Measurements from ENCODE around the gene TAX1BP1. TPM values are rescaled to one million over a fixed set of nuclear protein-coding genes. Genes with fewer than 3 reads are reported as not detected.
A peak's percentile ranks its signal among the peaks of the same experiment; 100 is the strongest.

Gene TAX1BP1
- total RNA-seq, 1 experiment from 2014 or later = 58.5 TPM

DNA sequence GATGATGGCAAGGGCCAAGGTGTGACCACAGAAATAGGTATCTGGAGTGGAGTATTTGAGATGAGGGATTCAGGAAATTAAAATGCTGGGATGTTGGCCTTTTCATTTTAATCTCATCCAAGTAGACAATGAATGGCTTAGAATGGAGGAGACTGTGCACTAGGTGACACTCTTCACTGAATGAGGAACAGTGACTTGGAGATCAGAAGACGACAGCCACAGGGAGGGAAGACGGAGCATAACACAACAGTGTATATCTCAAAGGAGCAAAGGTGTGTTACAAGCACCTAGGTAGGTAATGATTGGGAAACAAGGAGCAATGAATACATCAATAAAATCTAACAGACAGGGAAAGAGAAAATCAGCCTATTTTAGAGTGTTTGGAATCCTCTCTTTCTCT lies 4.1 kb upstream of the TAX1BP1 start:
- TF ChIP-seq, protein P1, sequence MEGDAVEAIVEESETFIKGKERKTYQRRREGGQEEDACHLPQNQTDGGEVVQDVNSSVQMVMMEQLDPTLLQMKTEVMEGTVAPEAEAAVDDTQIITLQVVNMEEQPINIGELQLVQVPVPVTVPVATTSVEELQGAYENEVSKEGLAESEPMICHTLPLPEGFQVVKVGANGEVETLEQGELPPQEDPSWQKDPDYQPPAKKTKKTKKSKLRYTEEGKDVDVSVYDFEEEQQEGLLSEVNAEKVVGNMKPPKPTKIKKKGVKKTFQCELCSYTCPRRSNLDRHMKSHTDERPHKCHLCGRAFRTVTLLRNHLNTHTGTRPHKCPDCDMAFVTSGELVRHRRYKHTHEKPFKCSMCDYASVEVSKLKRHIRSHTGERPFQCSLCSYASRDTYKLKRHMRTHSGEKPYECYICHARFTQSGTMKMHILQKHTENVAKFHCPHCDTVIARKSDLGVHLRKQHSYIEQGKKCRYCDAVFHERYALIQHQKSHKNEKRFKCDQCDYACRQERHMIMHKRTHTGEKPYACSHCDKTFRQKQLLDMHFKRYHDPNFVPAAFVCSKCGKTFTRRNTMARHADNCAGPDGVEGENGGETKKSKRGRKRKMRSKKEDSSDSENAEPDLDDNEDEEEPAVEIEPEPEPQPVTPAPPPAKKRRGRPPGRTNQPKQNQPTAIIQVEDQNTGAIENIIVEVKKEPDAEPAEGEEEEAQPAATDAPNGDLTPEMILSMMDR (conservative IDR thresholded peaks at IDR 0.05; ENCODE audit: low read depth, low read length) = no peak
- TF ChIP-seq EZH2phosphoT487 (IDR thresholded peaks at IDR 0.05; ENCODE audit: borderline replicate concordance, low read length) = no peak
- no peak for DNase-seq
- no peaks in the 10 kb centered on the region for H4K20me1 ChIP-seq (ENCODE audit: low read length)
- no peak overlapping the region for H3K9ac ChIP-seq (ENCODE audit: low read length)
- H3K4me3 ChIP-seq (ENCODE audit: low read length) = no peak overlapping the region
- no TSS peak for BruUV-seq (replicated peaks)
- no peaks in the 10 kb centered on the region for H3K9me3 ChIP-seq (ENCODE audit: low read length)
- no peak for ATAC-seq
- intact Hi-C loops (cut with micrococcal nuclease) = loop anchor here (5.0 kb wide), 1 partner anchor 49 kb away; no protein-coding TSS in a partner anchor
- ChIA-PET CTCF (no interaction called here), POLR2A (ENCODE audit: unreplicated experiment) (interaction anchor here (1.0 kb wide), 1 partner anchor 471 kb away, joined by 9 read pairs; no protein-coding TSS in a partner anchor)
- H2AFZ ChIP-seq (ENCODE audit: low read length) = no peak overlapping the region
- peaks cover 30% of the 10 kb centered on the region for H3K4me1 ChIP-seq (ENCODE audit: insufficient read depth, low read length)
- no peaks in the 10 kb centered on the region for H3K27me3 ChIP-seq (ENCODE audit: low read length)
- H3K9me2 ChIP-seq (replicated peaks; ENCODE audit: low read length) = no peaks in the 10 kb centered on the region
- peaks cover 6% of the 10 kb centered on the region for H3F3A ChIP-seq (ENCODE audit: low read length, unreplicated experiment)
- H3K4me2 ChIP-seq (ENCODE audit: low read length) = peak overlapping the region; percentile 60; the same call in 1 of the 2 replicates
- no peaks in the 10 kb centered on the region for H3K36me3 ChIP-seq (ENCODE audit: low read depth, low read length)
- H3K27ac ChIP-seq (ENCODE audit: low read length) = no peak overlapping the region
- peaks cover 6% of the 10 kb centered on the region for H3K79me2 ChIP-seq (ENCODE audit: low read length)

DNA sequence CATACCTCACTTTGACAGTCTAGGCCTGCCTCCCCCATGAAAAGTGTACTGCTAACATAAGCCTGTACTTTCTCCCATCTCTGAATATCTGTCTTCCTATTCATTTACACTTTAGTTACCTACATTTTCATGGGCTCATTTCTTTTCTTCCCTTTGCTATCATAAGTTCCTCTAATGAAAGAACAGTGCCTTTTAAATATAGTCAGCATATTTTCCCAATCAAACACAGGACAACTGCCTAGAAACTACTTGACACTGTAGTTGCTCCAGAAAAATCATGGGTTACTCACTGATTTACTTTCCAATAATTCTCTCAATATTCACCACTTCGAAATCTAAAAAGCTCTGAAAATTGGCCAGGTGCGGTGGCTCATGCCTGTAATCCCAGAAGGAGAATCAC lies 2.8 kb upstream of the TAX1BP1 start:
- H3K4me3 ChIP-seq (ENCODE audit: low read length) = no peak overlapping the region
- H3F3A ChIP-seq (ENCODE audit: low read length, unreplicated experiment) = peaks cover 6% of the 10 kb centered on the region
- POLR2A ChIA-PET (ENCODE audit: unreplicated experiment) = interaction anchor here (0.6 kb wide), 1 partner anchor 434 kb away, joined by 3 read pairs; no protein-coding TSS in a partner anchor
- no peaks in the 10 kb centered on the region for H3K9me3 ChIP-seq (ENCODE audit: low read length)
- no peak for ATAC-seq
- no peak overlapping the region for H3K9ac ChIP-seq (ENCODE audit: low read length)
- no peak for DNase-seq
- H2AFZ ChIP-seq (ENCODE audit: low read length) = no peak overlapping the region
- no peaks in the 10 kb centered on the region for H3K9me2 ChIP-seq (replicated peaks; ENCODE audit: low read length)
- BruUV-seq (replicated peaks) = no TSS peak
- H3K27me3 ChIP-seq (ENCODE audit: low read length) = no peaks in the 10 kb centered on the region
- peaks cover 5% of the 10 kb centered on the region; the same call in 1 of the 2 replicates for H4K20me1 ChIP-seq (ENCODE audit: low read length)
- intact Hi-C loops (cut with micrococcal nuclease) = loop anchor here (5.0 kb wide), 1 partner anchor 50 kb away; no protein-coding TSS in a partner anchor
- H3K79me2 ChIP-seq (ENCODE audit: low read length) = peaks cover 19% of the 10 kb centered on the region
- CTCF ChIA-PET = no interaction called here
- peak overlapping the region; percentile 89; the same call in 1 of the 2 replicates for H3K4me2 ChIP-seq (ENCODE audit: low read length)
- no peak for TF ChIP-seq EZH2phosphoT487 (IDR thresholded peaks at IDR 0.05; ENCODE audit: borderline replicate concordance, low read length)
- TF ChIP-seq, protein P1 (conservative IDR thresholded peaks at IDR 0.05; ENCODE audit: low read depth, low read length) = no peak
- TF ChIP-seq EZH2 (IDR thresholded peaks at IDR 0.05; ENCODE audit: low read length, unreplicated experiment) = no peak
- H3K36me3 ChIP-seq (ENCODE audit: low read depth, low read length) = no peaks in the 10 kb centered on the region
- H3K4me1 ChIP-seq (ENCODE audit: insufficient read depth, low read length) = peaks cover 30% of the 10 kb centered on the region
- no peak overlapping the region for H3K27ac ChIP-seq (ENCODE audit: low read length)

DNA sequence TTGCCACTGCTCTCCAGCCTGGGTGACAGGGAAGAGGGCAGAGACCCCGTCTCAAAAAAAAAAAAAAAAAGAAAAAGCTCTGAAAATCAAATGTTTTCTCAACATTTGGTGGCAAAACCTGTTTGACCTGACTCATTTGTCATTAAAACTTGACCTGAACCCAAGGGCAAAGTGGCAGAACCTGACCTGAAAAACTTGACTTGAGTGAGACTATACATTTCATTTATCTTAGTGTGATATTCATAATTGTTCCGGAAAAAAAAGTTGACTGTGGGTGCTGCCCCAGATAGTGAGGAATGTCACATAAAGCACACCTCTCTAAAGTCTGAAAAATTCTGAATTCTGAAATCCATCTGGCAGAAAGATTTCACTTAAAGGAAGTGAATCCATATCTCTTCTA lies 2.3 kb upstream of the TAX1BP1 start:
- Histone ChIP-seq H3K9me2 (replicated peaks; ENCODE audit: low read length) (no peaks in the 10 kb centered on the region), H4K20me1 (ENCODE audit: low read length) (peaks cover 5% of the 10 kb centered on the region; the same call in 1 of the 2 replicates), H3K9ac (ENCODE audit: low read length) (no peak overlapping the region), H3K4me1 (ENCODE audit: insufficient read depth, low read length) (peaks cover 32% of the 10 kb centered on the region), H3K4me2 (ENCODE audit: low read length) (peak overlapping the region; percentile 89), H3K36me3 (ENCODE audit: low read depth, low read length) (no peaks in the 10 kb centered on the region), H3K79me2 (ENCODE audit: low read length) (peaks cover 23% of the 10 kb centered on the region), H2AFZ (ENCODE audit: low read length) (no peak overlapping the region), H3K27me3 (ENCODE audit: low read length) (no peaks in the 10 kb centered on the region), H3K4me3 (ENCODE audit: low read length) (no peak overlapping the region), H3F3A (ENCODE audit: low read length, unreplicated experiment) (peaks cover 6% of the 10 kb centered on the region), H3K9me3 (ENCODE audit: low read length) (no peaks in the 10 kb centered on the region), H3K27ac (ENCODE audit: low read length) (no peak overlapping the region)
- intact Hi-C loops (cut with micrococcal nuclease) = loop anchor here (2.0 to 5.0 kb wide), 2 partner anchors 50 to 97 kb away; no protein-coding TSS in a partner anchor
- TF ChIP-seq, protein P1 (conservative IDR thresholded peaks at IDR 0.05; ENCODE audit: low read depth, low read length) = no peak
- no peak for TF ChIP-seq EZH2phosphoT487 (IDR thresholded peaks at IDR 0.05; ENCODE audit: borderline replicate concordance, low read length)
- no peak for TF ChIP-seq EZH2 (IDR thresholded peaks at IDR 0.05; ENCODE audit: low read length, unreplicated experiment)
- no TSS peak for BruUV-seq (replicated peaks)
- ATAC-seq (no peak), DNase-seq (peak; percentile 28)
- CTCF ChIA-PET = no interaction called here
- POLR2A ChIA-PET (ENCODE audit: unreplicated experiment) = no interaction called here

Measured in PC-3 (cell line).